SH-SY5Y (cell line): ENCODE results near the gene CD320.

Experiments used
- GATA2 ChIP-seq: IDR thresholded peaks from 2 replicates; pipeline ENCODE4 v1.6.1; 2011; ENCODE audit warnings: mild to moderate bottlenecking, low read depth, low read length
- GATA3 ChIP-seq: IDR thresholded peaks from 2 replicates; pipeline ENCODE4 v1.6.1; 2011; ENCODE audit warnings: low read depth, mild to moderate bottlenecking, low read length, moderate library complexity

DNA sequence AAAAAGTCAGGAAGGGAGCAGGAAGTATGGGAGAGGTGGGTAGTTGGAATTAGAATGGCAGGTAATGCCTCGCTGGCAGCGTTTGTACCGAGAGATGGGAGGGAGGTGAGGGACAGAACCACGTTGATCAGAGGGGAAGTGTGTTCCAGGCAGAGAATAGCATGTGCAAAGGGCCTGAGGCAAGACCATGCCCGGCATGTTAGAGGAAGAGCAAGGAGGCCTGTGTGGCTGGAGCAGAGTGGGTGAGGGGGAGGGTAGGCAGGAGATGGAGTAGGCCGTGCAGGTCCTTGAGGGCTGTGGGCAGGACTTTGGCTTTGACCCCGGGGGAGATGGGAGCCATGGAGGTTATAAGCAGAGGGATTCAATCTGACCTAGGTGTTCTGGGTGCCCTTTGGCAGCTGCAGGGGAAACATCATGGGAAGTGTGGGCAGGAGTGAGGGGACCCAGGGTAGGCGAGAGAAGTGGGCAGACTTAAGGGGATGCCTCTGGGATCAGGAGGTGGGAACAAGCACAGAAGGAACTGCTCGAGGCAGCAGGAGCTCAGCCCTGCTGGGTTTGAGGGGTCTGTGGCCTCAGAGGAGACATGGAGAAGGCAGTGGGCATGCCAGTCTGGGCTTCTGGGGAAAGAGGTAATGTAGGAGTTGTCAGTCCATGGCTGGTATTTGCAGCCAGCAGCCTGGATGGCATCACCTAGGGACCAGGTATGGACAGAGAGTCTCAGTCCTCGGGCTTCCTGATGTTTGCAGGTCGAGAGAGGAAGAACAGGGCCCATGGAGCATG is 48.8 kb downstream of the CD320 start:
- TF ChIP-seq GATA2: no peak
- no peak for TF ChIP-seq GATA3
